HFF-Myc (cell line): ENCODE data around the gene VWC2.

Experiments used
- DNase-seq: peaks from one replicate; pipeline ENCODE4 v3.0.0-alpha.2; 2011; ENCODE audit warnings: low read depth; ENCODE audit errors: extremely low read depth
- H3K4me3 ChIP-seq: replicated peaks from 2 replicates; pipeline ENCODE4 v1.5.1; 2011; ENCODE audit warnings: low read depth, mild to moderate bottlenecking, control low read depth, low read length
- CTCF ChIP-seq: IDR thresholded peaks from 2 replicates; pipeline ENCODE4 v1.5.1; 2012; ENCODE audit warnings: mild to moderate bottlenecking, low read depth, low read length, control low read depth; ENCODE audit errors: missing control alignments

VWC2 gene

GRCh38 chr7:49812534-49812933, 39.1 kb downstream of the VWC2 start:
- no peak for TF ChIP-seq CTCF
- DNase-seq, result no peak
- H3K4me3 ChIP-seq, result no peak overlapping the region

- DNase-seq, result no peak
- TF ChIP-seq CTCF, result no peak
Measured at GRCh38 chr7:49817279-49817678, 43.8 kb downstream of the VWC2 start.

DNA sequence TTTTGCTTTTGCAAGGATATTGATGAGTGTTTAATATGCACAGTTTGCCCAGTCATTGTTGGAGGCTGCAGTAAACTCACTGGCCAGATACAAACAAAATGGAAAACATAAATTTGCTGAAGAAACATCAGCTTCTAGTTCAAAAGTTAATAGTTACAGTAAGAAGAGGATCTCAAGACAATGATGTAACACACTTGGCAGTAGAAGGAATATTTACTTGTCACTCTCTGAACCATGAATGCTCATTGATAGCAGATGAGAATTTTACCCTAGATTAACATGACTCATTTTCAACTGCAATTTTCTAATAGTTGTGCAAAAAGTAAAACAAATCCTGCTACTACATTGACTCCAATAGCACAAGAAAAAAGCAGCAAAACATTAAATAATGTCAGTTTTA, 47.7 kb downstream of the VWC2 start:
- no peak for TF ChIP-seq CTCF
- DNase-seq, result no peak

More at GRCh38 chr7:49817279-49817678, 43.8 kb downstream of the VWC2 start:
- no peak overlapping the region for H3K4me3 ChIP-seq

DNA sequence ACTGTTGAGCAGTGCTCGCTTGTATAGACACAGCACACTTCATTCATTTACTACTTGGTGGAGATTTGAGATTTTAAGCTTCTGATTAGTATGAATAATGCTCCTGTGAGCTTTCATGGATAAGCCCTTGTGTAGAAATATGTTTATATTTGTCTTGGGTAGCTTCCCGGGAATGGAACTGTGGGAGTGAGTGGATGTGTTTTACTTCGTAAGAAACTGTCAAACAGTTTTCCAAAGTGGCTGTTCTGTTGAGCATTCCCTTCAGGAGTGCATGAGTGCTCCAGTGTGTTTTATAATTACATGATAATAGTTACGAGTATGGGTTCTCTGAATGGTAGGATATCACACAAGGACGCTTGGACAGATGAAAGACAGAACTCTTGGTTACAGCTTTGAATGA, 49.4 kb downstream of the VWC2 start:
- TF ChIP-seq CTCF, result no peak
- no peak for DNase-seq
- no peak overlapping the region for H3K4me3 ChIP-seq

More for the DNA sequence above, 47.7 kb downstream of the VWC2 start:
- H3K4me3 ChIP-seq, result no peak overlapping the region

DNA sequence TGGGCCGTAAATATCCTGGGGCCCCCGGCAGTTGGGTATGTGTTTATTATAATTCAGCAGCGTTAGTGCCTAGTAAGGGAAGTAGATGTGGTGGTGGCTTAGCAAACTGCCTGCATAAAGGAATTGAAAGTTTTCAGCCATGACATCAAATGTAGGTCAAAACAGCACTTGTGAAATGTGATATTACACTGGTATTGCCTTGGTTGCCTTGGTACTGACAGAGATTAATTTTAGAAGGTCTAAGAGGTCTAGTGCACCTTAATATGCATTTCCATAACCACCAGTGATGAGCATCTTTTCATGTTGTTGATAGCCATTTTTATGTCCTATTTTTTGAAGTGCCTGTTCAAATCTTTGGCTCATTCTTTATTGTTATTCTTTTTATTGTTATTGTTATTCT, 50.1 kb downstream of the VWC2 start:
- DNase-seq, result no peak
- H3K4me3 ChIP-seq, result no peak overlapping the region
- TF ChIP-seq CTCF, result no peak

DNA sequence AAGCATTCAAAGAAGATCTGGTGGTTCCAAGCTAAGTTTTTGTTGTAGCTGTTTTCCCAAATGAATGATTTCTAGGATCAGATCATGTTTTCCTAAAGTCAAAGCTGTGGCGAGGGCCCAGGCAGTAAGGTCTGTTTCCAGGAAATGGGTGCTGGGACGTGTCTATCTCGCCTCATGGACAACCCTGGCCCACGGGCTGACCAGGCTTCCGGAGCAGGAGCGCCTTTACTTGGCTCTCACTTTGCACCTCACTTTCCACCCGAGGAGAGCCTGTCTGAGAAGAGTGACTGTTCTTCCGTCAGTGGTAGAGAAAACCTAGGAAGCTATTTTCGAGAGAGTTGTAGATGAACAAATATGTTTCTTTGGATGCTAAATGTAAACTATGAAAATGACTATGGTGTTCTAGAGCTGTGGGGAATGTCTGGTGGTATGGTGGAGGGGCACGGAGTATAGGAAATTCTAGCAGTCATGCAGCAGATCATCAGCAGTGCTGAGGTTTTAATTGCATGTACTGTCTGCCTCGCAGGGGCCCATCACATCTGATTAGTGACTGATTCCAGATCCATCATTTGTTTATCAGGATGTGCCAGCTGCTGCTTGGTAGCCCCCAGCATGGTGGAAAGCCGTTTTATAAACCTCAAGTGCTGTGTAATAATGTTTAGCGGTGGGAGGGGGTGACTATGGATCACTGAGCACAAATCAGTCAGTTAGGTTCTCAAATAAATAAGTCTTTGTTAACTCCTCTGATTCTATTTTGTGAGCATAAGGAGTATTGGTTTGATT, 66.6 kb downstream of the VWC2 start:
- no peak for TF ChIP-seq CTCF
- DNase-seq, result no peak
- H3K4me3 ChIP-seq, result no peak overlapping the region
